Inflammatory macrophage (primary cell): ENCODE results near the gene ATL2.
A peak's percentile ranks its signal among the peaks of the same experiment; 100 is the strongest.
"Not testable (repeated sequence)": the region's sequence is repeated elsewhere in the genome, so short reads cannot be mapped to it uniquely, and the experiment has no call there.

Experiments
- DNase-seq, 2 donors: peaks; one replicate each; pipeline ENCODE4 v3.0.0-alpha.2; 2020 to 2022

ATL2 gene

DNA sequence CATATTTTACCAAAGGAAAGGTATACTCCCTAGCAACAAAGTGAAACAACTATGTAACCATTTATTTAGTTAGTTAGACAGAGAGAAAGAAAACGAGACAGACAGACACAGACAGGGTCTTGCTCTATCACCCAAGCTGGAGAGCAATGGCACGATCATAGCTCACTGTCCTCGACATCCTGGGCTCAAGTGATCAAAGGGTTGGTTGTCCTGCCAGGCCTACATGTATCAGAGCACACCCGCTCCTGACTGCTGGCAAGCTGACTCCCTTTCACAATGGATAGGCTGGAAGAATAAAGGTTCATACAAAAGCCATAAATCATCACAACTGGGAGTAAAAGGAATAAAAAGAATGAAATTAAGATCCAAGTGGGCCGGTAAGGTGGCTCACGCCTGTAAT is 53.5 kb downstream of the ATL2 start:
- DNase-seq: no peak

DNA sequence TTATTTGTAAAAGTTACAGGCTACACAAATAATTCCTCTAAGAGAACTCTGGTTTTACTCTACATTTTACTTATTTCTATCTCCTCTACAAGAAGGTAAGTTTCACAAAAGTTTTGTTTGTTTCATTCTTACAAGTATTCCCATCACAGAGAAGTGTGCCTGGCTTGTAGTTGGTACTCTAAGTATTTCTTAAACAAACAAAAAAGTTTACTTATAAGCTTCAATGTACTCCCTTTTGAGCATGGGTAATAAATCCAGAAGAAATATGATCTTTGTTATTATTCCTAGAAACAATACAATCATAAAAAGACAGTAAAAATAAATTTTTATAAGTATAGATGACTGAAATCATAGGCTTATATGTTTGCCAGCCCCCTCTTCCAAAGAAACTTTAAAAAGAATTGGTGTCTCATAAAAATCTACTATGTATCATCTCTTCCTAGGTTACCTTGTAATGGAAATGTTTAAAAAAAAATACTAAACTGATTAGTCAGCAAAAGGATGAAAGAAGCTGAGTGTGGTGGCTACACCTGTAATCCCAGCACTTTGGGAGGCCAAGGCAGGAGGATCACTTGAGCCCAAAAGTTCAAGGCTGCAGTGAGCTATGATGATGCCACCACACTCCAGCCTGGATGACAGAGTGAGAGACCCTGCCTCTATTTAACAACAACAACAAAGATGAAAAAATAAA is 54.7 kb downstream of the ATL2 start:
- no peak for DNase-seq

DNA sequence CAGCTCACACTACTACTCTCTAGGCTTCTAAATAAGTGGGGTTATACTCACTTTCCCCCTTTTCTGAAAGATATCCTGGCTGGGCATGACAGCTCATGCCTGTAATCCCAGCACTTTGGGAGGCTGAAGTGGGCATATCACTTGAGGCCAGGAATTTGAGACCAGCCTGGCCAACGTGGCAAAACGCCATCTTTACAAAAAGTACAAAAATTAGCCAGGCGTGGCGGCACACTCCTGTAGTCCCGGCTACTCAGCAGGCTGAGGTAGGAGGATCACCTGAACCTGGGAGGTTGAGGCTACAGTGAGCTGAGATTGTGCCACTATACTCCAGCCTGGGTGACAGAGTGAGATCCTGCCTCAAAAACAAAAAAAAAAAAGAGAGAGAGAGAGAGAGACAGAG is 57.8 kb downstream of the ATL2 start:
- not testable (repeated sequence) for DNase-seq

DNA sequence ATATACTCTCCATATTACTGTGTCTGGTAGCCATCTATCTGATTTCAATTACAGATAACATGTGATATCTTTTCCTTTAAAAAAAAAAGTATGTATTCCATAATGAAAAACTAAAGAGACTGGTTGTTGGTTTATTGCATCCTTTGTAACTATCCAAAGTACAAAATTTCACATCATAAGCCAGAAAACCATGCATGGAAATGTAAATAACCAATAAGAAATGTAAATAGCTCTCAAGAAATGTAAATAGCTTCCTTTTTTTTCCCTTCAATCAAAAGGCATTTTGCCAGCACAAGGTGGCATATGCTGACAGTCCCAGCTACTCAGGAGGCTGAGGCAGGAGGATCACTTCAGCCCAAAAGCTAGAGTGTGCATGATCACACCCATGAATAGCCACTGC is 59.3 kb downstream of the ATL2 start:
- DNase-seq: no peak

DNA sequence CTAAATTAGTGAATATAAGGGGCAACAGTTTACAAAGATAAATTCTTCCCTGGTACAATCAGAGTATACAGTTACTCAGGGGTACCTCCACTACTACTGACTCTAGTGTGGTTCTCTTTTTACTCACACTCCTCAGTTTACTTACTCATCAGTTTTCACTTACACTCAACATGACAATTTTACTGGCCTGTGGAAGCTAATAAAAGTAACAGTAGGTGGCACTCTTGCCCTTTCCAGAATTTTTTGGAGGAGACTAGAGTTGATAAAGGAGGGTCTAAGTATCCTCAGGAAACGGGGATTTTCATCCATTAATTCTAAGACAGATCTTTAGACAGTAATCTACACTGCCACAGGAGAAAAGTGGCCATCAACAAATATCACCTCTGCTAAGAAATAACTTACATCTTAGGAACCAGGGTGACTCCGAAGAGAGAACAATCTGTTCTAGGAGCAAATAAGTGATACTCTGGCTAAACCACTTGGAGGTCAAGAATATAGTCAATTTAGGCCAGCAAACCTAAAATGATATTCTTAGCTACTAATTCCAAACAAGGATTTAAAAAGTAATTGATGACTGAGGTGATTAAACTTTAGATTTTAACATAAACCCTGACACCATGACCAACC is 61.3 kb downstream of the ATL2 start:
- DNase-seq: peak; percentile 48 to 67

DNA sequence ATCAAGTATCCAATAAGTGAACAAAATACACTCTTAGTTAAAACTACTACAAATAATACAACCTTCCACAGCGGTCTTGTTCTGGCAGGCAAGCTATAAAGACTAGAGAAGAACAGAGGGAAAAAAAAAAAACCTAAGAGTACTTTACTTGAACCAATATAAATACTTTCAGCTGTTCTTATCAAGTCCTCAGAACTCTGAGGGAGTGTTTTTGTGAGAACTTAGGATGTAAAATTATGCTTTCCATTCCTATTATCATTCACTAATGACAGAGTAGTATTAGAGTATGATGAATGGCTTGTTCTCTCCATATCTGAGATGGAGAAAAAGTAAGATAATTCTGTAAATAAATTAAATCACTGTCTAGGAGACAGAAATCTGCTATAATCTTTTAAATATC is 68.3 kb downstream of the ATL2 start:
- DNase-seq: no peak

DNA sequence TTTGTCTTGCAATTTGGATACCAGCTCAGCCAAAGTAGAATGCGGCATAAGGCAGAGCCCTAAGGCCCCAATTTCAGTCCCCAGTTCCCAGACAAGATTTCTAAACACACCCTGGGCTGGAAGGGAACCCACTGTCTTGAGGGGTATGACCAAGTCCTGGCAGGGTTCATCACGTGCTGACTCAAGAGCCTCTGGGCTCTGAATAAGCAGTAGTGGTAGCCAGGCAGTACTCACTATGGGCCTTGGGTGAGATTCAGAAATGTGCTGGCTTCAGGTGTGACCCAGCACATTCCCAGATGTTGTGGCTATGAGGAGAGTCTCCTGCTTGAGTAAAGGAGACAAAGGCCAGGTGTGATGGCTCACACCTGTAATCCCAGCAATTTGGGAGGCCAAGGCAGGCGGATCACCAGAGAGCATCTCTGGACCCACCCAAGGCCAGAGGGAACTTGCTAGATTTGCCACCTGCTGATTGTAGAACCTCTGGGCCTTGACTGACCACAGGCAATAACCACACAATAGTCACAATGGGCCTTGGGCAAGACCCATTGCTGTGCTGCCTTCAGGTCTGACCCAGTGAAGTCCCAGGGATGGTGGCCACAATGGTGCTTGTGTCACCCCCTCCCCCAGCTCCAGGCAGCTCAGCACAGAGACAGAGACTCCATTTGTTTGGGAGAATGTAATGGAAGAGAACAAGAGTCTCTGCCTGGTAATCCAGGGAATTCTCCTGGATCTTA is 74.9 kb downstream of the ATL2 start:
- DNase-seq: no peak

DNA sequence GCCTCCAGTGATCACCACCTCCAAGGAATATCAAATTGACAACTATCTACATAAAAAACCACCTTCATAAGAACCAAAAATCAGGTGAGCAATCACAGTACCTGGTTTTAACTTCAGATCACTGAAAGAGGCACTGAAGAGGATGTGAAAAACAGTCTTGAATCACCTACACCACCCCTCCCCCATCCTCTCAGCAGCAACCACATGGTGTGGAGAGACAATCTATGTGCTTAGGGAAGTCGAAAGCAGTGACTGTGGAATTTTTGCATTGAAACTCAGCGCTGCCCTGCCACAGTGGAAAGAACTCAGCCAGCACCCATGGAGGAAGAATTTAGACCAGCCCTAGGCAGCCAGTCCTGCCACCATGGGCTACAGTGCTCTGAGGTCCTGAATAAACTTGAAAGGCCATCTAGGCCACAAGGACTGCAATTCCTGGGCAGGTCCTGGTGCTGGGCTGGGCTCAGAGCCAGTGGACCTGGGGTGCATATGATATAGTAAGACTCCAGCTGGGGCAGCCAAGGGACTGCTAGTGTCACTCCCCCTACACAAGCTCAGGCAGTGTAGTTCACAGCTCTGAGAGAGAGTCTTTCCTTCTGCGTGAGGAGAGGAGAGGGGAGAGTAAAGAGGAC is 75.6 kb downstream of the ATL2 start:
- no peak for DNase-seq

DNA sequence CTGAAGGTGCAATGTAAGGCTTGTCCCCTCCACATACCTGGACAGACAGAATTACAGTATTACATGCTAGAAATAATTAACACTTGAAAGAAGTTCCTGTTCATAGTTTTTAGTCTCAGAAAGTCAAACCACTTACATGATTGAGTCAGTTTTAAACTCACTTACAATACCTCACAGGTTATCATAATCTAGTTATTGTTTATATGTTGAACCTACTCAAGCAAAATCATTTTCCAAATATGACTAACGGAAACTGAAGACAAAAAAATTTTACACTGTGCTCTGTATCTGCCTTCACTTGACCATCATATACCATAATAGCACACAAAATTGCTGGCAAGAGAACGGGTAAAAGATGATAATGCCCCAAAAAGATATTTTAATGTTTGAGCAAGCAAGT is 78.5 kb downstream of the ATL2 start:
- no peak for DNase-seq

DNA sequence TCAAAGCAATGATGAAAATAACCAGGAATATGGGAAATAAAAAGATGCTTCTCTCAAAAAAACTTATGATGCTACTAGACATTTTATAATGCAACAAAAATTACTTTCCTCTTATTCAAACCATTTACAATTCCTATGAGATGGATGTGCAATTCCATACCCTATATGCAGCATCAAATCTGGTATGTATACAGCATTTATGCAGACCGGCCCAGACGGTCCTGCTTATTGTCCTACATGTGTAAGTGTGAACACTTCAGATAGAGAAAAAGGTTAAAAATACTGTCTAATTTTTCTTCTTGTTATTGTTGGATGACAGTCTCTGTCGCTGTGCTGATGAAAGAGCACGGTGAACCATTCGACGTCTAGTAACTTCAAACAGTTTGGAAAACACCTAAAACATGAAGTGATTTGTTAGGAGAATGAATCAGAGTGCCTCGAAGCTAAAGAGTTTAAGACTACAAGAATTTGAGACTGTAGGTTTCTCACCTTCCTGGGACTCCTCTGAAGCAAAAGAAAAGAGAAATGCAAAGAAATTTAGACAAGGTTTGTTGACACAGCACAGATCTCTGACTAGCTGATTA is 80.8 kb downstream of the ATL2 start:
- no peak for DNase-seq

DNA sequence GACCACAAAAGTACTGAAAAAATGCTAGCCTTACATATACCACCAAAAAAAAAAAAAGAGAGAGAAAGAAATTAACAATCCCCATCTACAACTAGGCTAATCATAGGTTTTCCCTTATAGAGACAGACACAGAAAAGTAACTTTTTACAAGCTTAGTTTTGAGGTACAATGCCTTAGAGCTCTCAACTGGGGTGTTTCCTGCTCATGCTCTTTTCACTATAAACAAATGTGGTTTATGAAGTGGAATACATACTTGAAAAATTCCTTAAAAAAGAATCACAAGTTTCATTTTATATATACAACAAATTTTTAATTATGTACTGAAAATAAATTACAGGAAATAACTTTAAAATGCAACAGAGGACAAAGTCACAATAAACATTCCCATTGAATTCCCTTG is 82.5 kb downstream of the ATL2 start:
- DNase-seq: no peak

DNA sequence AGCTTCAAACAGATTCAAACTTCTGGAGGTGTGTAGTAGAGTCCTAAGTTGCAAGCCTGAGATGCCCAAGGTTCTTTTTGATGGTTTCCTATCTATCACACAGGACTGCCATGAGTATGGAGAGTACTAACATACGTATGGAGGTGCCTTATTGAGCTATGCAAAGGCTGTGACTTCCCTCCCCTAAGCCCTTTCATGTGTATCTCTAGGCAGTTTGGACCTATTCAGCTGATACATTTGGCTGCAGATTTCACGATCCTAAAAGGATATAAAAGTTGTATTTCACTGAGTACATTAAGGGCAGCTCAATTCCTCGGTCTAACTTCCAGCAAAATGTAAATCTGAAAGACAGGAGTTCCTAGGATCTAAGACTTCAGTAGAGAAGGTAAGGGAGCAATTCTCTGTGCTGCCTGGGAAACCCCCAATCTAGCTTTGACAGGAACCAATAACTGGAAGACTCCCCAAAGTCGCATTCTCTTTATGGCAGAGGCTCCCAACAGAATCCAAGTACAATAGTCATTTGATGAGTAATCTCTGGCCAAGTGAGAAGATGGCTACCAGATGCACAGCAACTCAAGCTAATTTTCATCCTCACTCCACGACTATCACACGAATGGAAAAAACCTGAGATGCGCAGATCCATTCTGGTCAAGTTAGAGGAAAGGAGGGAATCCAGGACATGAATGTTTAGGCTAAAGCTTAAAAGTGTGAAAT is 83.8 kb downstream of the ATL2 start:
- DNase-seq: no peak

DNA sequence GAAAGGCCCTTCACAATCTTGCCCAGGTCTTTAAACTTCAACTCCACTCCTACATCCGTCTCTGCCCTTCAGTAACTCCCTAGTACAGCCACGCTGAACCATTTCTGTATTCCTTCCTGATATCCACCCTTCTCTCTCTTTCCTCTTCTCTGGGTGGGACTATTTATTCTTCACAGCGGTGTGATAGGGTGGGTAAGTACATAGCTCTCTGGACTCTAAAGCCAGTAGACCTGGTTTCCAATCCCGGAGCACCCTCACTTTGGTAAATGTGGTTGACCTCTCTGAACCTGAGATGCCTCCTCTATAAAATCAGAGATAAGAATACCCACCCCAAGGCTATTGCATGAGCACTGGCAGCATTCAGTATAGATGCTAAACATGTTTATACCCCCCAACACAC is 86.7 kb downstream of the ATL2 start:
- no peak for DNase-seq

DNA sequence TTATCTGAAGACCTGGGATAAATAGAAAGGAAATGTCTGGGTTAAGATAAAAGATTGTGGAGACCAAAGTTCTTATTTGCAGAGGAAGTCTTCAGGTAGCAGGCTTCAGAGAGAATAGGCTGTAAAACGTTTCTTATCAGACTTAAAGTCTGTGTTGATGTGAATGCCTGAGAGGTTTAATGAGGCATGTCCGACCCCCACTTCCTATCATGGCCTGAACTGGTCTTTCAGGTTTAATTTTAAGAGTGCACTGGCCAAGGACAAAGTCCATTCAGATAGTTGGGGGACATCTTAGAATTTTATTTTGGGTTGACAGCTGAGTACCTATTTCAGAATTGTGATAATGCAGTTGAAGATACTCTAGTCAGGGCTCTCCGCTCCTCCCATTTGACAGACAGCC is 92.1 kb downstream of the ATL2 start:
- DNase-seq: no peak

DNA sequence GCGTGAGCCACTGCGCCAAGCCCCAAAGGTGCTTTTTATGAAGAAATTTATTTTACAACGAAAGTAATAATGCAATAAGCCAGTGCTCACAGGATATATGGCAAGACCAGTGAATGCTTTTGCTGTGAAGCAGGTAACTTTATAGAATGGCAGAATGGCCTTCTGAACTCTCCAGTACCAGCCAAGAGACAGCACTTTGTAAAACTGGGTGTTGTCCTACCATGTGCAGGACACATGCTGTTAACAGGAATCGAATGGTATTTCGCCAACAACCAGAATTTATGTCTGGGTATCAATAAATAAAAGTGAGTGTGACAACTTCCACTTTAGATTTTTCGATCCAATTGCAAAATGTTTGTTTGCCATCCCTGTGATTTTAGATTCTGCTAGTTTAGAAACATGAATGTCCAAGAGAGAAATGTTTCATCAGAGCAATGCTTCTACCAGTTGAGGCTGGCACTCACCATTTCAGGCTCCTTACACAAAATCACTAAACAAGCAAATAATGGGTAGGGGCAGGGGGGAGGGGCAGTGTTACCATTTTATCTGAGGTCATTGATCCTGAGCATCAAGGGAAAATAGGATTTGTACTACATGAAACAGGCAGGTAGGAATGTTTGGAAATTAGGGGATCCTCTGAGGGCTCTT is 95.9 kb downstream of the ATL2 start:
- no peak for DNase-seq

DNA sequence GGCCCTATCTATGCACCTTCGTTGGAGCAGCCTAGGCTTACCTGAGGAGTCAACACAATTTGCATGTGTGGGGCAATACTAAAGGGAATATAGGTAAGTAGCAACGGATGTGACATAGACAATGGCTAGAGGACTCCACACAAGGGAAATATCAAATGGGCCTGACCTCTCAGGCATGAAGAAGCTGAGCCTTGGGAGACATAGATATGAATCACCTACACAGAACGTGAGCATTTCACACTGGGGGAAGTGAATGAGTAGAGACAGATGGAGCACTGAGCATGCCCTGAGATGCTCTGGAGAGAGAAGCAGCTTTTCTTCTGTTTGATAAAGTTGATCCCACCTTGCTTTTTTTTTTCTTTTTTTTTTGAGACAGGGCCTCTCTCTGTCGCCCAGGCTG is 97.9 kb downstream of the ATL2 start:
- no peak for DNase-seq

DNA sequence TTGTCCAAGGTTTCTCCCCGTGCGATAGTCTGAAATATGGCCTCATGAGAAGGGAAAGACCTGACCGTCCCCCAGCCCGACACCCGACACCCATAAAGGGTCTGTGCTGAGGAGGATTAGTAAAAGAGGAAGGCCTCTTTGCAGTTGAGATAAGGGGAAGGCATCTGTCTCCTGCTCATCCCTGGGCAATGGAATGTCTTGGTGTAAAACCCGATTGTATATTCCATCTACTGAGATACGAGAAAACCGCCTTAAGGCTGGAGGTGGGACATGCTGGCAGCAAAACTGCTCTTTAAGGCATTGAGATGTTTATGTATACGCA is 99.0 kb downstream of the ATL2 start:
- not testable (repeated sequence) for DNase-seq

DNA sequence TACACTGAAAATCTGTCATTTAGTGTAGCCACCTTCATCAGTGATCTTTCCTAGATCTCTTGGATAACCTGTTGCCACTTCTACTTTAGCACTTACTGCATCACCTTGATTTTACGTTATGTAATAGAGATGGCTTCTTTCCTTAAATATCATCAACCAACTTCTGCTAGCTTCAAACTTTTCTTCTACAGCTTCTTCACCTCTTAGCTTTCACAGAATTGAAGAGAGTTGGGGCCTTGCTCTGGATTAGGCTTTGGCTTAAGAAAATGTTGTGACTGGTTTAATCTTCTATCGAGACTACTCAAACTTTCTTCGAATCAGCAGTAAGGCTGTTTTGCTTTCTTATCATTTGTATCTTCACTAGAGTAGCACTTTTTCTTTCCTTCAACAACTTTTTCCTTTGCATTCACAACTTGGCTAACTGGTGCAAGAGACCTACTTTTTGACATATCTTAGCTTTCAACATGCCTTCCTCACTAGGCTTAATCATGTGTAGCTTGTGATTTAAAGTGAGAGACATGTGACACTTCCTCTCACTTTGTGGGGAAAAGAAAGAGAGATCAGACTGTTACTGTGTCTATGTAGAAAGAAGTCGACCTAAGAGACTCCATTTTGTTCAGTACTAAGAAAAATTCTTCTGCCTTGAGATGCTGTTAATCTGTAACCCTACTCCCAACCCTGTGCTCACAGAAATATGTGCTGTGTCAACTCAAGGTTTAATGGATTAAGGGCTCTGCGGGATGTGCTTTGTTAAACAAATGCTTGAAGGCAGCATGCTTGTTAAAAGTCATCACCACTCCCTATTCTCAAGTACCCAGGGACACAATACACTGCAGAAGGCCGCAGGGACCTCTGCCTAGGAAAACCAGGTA is 99.6 kb downstream of the ATL2 start:
- peak; percentile 54 to 55 for DNase-seq

DNA sequence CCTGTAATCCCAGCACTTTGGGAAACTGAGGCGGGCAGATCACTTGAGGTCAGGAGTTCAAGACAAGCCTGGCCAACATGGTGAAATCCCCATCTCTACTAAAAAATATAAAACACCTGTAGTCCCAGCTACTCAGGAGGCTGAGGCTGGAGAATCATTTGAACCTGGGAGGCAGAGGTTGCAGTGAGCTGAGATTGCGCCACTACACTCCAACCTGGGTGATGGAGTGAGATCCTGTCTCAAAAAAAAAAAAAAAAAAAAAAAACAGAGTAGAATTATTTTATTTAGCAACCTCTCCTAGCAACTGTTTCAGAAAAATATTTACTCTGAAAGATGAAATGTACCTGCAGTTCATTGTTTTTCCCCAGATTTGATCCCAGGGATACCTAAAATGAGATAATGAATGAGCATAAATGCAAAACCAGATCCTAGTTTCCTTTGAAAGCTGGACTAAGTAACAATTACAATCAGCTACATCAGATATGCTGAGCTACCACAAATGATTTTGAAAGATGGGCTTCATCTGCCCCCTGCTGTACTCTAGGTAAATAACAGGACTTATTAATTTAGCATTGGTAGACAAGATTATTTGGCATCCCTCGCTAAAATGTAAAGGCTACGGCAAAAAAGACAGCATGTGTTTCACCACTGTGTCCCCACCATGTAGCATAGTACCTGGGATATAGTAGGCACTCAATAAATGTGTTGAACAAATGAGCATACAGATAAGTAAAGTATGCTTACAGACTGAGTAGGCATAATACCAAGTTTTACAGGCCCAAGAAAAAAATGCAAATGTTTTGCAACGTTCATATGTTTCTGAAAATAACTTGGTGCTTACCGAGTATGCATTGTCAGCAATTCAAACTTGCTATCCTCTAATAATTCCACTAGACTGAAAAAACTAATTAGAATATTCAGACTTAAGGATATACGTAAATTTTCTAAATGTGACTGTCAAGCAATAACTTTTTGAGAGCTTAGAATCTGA is 102.5 kb downstream of the ATL2 start:
- peak; percentile 83 to 89 for DNase-seq

DNA sequence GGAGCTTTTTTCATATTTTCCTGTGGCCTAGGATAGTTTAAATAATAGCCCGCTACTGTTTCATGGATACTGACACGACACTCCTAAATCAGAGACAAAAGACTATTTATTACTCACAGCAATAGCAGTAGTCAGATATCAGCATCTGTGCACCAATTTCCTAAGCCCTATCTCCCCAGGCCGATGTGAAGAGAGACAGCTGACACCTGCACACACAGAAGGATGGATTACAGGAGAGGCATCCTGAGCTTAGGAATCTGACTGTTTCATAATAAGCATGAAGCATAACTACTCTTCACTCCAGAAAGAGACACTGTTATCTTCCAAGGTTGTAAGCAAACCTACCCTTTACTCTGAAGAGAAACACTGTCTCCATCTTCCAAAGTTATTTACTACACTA is 105.4 kb downstream of the ATL2 start:
- no peak for DNase-seq
